CD14-positive monocyte (primary cell): ENCODE data around the gene BCOR. TPM values are rescaled to one million over a fixed set of nuclear protein-coding genes. Genes with fewer than 3 reads are reported as not detected.

ENCODE experiments used
- DNase-seq, 3 donors: peaks; one replicate each; pipeline ENCODE4 v3.0.0-alpha.2; 2011 to 2022
- H2AFZ ChIP-seq: 2 replicates; pipeline ENCODE4 v1.6.0; 2012; ENCODE audit warnings: mild to moderate bottlenecking, low read depth, low read length, inconsistent platforms; ENCODE audit not compliant: insufficient read depth, poor library complexity, severe bottlenecking
- H3K27ac ChIP-seq, 2 donors: 1 replicate in 1 of 2; 2 replicates in 1 of 2; pipeline ENCODE4 v1.5.1; 2012 to 2013; ENCODE audit warnings: low read length in 2 of 2, control low read depth in 1 of 2, inconsistent platforms in 1 of 2, low read depth in 1 of 2, mild to moderate bottlenecking in 1 of 2
- H3K27me3 ChIP-seq, 2 donors: one replicate each; pipeline versions ENCODE4 v1.6.0 to v1.6.1; 2011 to 2013; ENCODE audit warnings: low read length in 2 of 2; ENCODE audit not compliant: control insufficient read depth in 2 of 2, insufficient read depth in 2 of 2
- H3K36me3 ChIP-seq, 2 donors: replicated peaks in 1 of 2; 1 replicate in 1 of 2; 2 replicates in 1 of 2; pipeline versions ENCODE4 v1.5.1 to v1.6.1; 2012 to 2013; ENCODE audit warnings: low read length in 2 of 2, control low read depth in 1 of 2, inconsistent platforms in 1 of 2, mild to moderate bottlenecking in 1 of 2; ENCODE audit not compliant: insufficient read depth in 2 of 2, control insufficient read depth in 1 of 2
- H3K4me1 ChIP-seq, 2 donors: 1 replicate in 1 of 2; 2 replicates in 1 of 2; pipeline versions ENCODE4 v1.5.1 to v1.6.1; 2012 to 2013; ENCODE audit warnings: low read length in 2 of 2, control low read depth in 1 of 2, inconsistent platforms in 1 of 2, mild to moderate bottlenecking in 1 of 2, moderate library complexity in 1 of 2; ENCODE audit not compliant: insufficient read depth in 2 of 2, control insufficient read depth in 1 of 2
- H3K4me2 ChIP-seq: replicated peaks from 2 replicates; pipeline ENCODE3; 2012; ENCODE audit warnings: low read length, moderate library complexity, mild to moderate bottlenecking; ENCODE audit not compliant: poor library complexity, severe bottlenecking; ENCODE audit errors: extremely low read depth
- H3K4me3 ChIP-seq, 3 experiments: fragments of 200-600 bp in 1 of 3; sonication (generic) in 1 of 3; replicated peaks in 1 of 3; 1 replicate in 2 of 3; 2 replicates in 1 of 3; pipeline ENCODE4 v1.5.1; 2011 to 2013; ENCODE audit warnings: low read length in 3 of 3, mild to moderate bottlenecking in 3 of 3, control low read depth in 2 of 3, low read depth in 2 of 3, inconsistent platforms in 1 of 3, moderate library complexity in 1 of 3
- H3K79me2 ChIP-seq: 2 replicates; pipeline ENCODE4 v1.6.0; 2012; ENCODE audit warnings: mild to moderate bottlenecking, control low read depth, inconsistent platforms, low read length, moderate library complexity; ENCODE audit not compliant: insufficient read depth
- H3K9ac ChIP-seq: 2 replicates; pipeline ENCODE4 v1.6.0; 2017; ENCODE audit warnings: low read length, mild to moderate bottlenecking; ENCODE audit not compliant: insufficient read depth, poor library complexity, severe bottlenecking
- H3K9me3 ChIP-seq, 2 donors: replicated peaks in 1 of 2; 1 replicate in 1 of 2; 2 replicates in 1 of 2; pipeline versions ENCODE4 v1.5.1 to v1.6.1; 2012 to 2013; ENCODE audit warnings: low read length in 2 of 2, control low read depth in 1 of 2; ENCODE audit not compliant: control insufficient read depth in 1 of 2, insufficient read depth in 1 of 2
- H4K20me1 ChIP-seq: 2 replicates; pipeline ENCODE4 v1.6.0; 2012; ENCODE audit warnings: mild to moderate bottlenecking, low read length, control low read depth, moderate library complexity; ENCODE audit not compliant: insufficient read depth
- H3K27ac Mint-ChIP-seq, 7 donors: one replicate each; pipeline ENCODE4 v1.8.0; 2020; ENCODE audit warnings: mild to moderate bottlenecking in 7 of 7, mixed read lengths in 7 of 7, moderate library complexity in 6 of 7, inconsistent platforms in 2 of 7
- H3K27me3 Mint-ChIP-seq, 3 donors: one replicate each; pipeline ENCODE4 v1.8.0; 2021 to 2022; ENCODE audit warnings: low read depth in 3 of 3, mild to moderate bottlenecking in 3 of 3, mixed read lengths in 3 of 3, moderate library complexity in 3 of 3, inconsistent platforms in 1 of 3
- H3K36me3 Mint-ChIP-seq, 2 donors: one replicate each; pipeline ENCODE4 v1.8.0; 2020; ENCODE audit warnings: mixed read lengths in 2 of 2, inconsistent platforms in 1 of 2, mild to moderate bottlenecking in 1 of 2
- H3K4me1 Mint-ChIP-seq: one replicate; pipeline ENCODE4 v1.8.0; 2020; ENCODE audit warnings: mild to moderate bottlenecking, mixed read lengths
- H3K4me3 Mint-ChIP-seq, 2 donors: one replicate each; pipeline ENCODE4 v1.8.0; 2020; ENCODE audit warnings: mild to moderate bottlenecking in 2 of 2, mixed read lengths in 2 of 2, moderate library complexity in 1 of 2
- H3K9me3 Mint-ChIP-seq, 7 donors: one replicate each; pipeline ENCODE4 v1.8.0; 2020 to 2022; ENCODE audit warnings: mixed read lengths in 7 of 7, mild to moderate bottlenecking in 6 of 7, moderate library complexity in 6 of 7, inconsistent platforms in 2 of 7
- CTCF ChIP-seq: fragments of 200-600 bp; IDR thresholded peaks from one replicate; pipeline ENCODE4 v1.8.0; 2022; ENCODE audit warnings: antibody characterized with exemption, mild to moderate bottlenecking
- WGBS: methylation state at CpG from one replicate; pipeline ENCODE4 v1.1.5; 2013; ENCODE audit warnings: missing lambda C conversion rate; ENCODE audit not compliant: insufficient coverage; 5-methylcytosine and 5-hydroxymethylcytosine counted together
- intact Hi-C, 2 donors: fragments of 100-400 bp; cut with micrococcal nuclease; formaldehyde crosslinking; loops; one replicate each; pipeline versions ENCODE4 v1.15.0 to v1.15.1; 2023
- polyA plus RNA-seq, 3 donors: library from polyadenylated mRNA; depleted of rRNA in 1 of 3; unstranded in 2 of 3; stranded (reverse) in 1 of 3; fragments of 300-500 nt in 2 of 3; fragments of >200 nt in 1 of 3; fragmentation: Illumina TruSeq in 2 of 3; gene quantifications; 1 replicate in 2 of 3; 2 replicates in 1 of 3; pipeline ENCODE4 v1.2.3, GENCODE V29; 2012 to 2021

The BCOR gene
- polyA plus RNA-seq, 3 donors, result 1.1 to 8.2 (median 2.6) TPM

DNA sequence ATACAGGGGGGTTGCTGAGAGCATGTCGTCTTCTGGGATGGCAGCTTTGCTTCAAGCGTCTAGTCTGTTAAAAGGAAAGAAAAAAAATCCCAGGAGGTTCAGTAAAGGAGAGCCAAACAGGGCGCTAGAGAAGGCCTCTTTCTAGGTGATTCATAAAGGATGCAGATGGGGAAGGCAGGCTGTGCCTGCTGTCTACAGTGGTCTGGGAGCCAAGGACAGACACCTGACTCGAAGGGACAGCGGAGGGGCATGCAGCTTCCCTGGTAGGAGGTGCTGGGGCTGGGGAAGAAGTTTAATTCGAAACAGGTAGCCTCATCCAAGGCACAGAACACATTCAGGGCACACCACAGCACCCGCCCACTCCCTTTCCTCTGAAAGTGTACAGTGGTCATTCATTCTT, 19.9 kb downstream of the BCOR start:
- peaks cover 93% of the 10 kb centered on the region for H4K20me1 ChIP-seq
- H3K36me3 ChIP-seq, result peaks cover 31 to 47% of the 10 kb centered on the region in 2 donors

GRCh38 chrX:40076750-40077575, 20.8 kb downstream of the BCOR start:
- Histone ChIP-seq H3K4me3 (no peak overlapping the region), H3K4me2 (no peak overlapping the region), H3K36me3 (peaks cover 41 to 57% of the 10 kb centered on the region in 2 donors), H4K20me1 (peaks cover 93% of the 10 kb centered on the region), H2AFZ (no peak overlapping the region), H3K27me3 (no peaks in the 10 kb centered on the region), H3K9me3 (no peaks in the 10 kb centered on the region), H3K79me2 (peaks cover 45% of the 10 kb centered on the region), H3K9ac (no peak overlapping the region), H3K4me1 (no peaks in the 10 kb centered on the region), H3K27ac (no peak overlapping the region)
- intact Hi-C loops, result no loop called here
- H3K36me3 Mint-ChIP-seq, result peaks cover 48% of the 10 kb centered on the region in 2 donors
- peaks cover 0 to 5% (median 0%) of the 10 kb centered on the region in 7 donors for H3K9me3 Mint-ChIP-seq
- peaks cover 5% of the 10 kb centered on the region for H3K4me1 Mint-ChIP-seq
- 100% methylated on average over 2 of the region's 14 CpGs for WGBS
- no peak for DNase-seq
- H3K27me3 Mint-ChIP-seq, result peaks cover 0 to 28% (median 0%) of the 10 kb centered on the region in 3 donors
- no peak overlapping the region for H3K4me3 Mint-ChIP-seq
- TF ChIP-seq CTCF, result no peak
- no peak overlapping the region for H3K27ac Mint-ChIP-seq

More for the DNA sequence above, 19.9 kb downstream of the BCOR start:
- no peak for TF ChIP-seq CTCF
- Mint-ChIP-seq H3K9me3 (peaks cover 0 to 5% (median 0%) of the 10 kb centered on the region in 7 donors), H3K4me3 (no peak overlapping the region), H3K4me1 (peaks cover 11% of the 10 kb centered on the region), H3K36me3 (peaks cover 39% of the 10 kb centered on the region in 2 donors), H3K27ac (peak overlapping the region in 1 of 7 donors; percentile 19), H3K27me3 (peaks cover 0 to 26% (median 0%) of the 10 kb centered on the region in 3 donors)
- Histone ChIP-seq H3K4me2 (no peak overlapping the region), H3K27ac (no peak overlapping the region), H3K4me3 (no peak overlapping the region), H2AFZ (no peak overlapping the region), H3K27me3 (no peaks in the 10 kb centered on the region), H3K4me1 (peaks cover 8 to 9% of the 10 kb centered on the region in 2 donors), H3K9ac (no peak overlapping the region), H3K9me3 (no peaks in the 10 kb centered on the region), H3K79me2 (peaks cover 54% of the 10 kb centered on the region)
- intact Hi-C loops, result no loop called here
- WGBS, result 100% methylated on average over 1 of the region's 7 CpGs
- DNase-seq, result no peak
